Fibroblast of skin of back (primary cell): ENCODE measurements around the gene CNOT10.

ENCODE experiments used
- DNase-seq: peaks from one replicate; pipeline ENCODE4 v3.0.0-alpha.2; 2013

Gene CNOT10

GRCh38 chr3:32818970-32819511 lies 134.1 kb downstream of the CNOT10 start:
- no peak for DNase-seq

DNA sequence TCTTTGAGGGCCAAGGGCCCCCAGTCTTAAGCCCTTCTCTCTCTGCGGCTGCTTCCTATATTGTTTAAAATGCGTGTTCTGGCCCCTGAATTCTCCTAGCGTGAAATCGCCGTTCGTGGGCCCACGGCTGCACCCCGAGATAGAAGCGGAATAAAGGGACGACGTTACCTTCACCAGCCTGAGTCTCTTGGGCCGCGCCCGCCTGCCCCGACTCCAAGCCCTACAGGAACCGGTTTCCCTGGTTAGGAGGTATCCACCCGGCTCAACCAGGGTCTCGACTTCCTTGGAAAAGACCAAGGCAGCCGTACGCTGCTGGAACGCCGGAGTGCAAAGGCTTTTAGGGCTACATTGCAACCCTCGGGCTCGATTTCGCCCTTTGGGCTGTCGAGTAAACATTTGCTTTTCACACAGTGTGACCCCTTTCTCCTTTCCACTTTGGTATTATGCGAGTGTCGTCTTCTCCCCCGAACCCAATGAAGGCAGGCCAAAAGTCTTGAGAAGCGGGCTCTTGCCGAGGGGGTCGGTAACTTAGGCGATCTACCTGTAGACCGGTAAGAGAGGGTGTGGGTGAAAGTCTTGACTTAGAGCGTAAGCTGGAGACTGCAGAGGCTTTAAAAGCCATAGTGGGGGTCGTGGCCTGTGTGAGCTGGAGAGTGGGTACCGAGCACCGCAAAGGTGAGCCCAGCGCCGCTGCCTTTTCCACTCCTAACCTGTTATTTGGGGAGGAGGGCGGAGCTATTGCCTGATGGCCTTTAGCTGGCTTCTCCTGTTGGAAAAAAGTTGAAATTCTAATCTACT lies 134.8 kb downstream of the CNOT10 start:
- DNase-seq = no peak

GRCh38 chr3:32820430-32820829 lies 135.4 kb downstream of the CNOT10 start:
- no peak for DNase-seq

GRCh38 chr3:32820971-32821685 lies 136.1 kb downstream of the CNOT10 start:
- no peak for DNase-seq

GRCh38 chr3:32821686-32822296 lies 136.8 kb downstream of the CNOT10 start:
- no peak for DNase-seq

DNA sequence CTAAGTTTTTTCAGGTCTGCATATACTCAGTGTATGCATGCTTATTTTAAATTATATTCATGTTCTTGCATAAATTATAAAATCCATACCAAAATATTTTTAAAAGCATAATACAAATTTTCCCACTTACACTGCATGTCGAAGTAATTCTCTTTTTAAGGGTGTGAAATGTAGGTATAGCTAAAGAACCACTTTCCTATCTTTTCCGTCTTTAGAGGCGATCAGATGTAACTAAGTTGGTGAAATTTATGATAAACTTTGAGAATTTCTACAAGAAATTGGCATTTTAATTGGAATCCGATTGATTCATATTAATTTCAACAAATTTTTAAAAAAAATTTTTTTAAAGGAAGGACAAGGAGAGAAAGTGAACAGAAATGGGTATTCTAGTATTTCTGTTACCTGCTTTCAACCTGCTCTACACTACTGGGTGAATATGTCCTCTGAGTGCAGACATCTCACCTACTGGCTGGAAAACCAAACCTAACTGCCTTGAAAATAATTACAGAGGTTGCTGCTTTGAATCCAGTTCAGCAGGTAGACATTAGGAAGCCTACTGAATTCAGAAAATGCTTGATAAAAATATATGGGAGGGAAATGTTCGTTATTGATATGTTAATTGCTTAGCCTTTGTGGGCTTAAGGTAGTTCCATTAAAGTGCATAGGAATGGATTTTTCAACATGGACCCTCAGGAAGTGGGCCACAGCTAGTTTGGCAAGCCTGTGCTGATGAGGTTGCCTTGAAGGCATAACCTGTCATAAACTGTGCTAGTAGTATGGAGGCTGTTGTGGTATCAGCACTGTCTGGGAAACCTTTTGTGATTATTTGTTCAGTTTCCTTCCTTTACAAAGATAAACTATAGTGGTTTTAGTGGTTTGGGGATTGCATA lies 137.9 kb downstream of the CNOT10 start:
- no peak for DNase-seq
